ENCODE results near the gene ADPRH.
"Not testable (repeated sequence)": the region's sequence is repeated elsewhere in the genome, so short reads cannot be mapped to it uniquely, and the experiment has no call there.

The ADPRH gene

DNA sequence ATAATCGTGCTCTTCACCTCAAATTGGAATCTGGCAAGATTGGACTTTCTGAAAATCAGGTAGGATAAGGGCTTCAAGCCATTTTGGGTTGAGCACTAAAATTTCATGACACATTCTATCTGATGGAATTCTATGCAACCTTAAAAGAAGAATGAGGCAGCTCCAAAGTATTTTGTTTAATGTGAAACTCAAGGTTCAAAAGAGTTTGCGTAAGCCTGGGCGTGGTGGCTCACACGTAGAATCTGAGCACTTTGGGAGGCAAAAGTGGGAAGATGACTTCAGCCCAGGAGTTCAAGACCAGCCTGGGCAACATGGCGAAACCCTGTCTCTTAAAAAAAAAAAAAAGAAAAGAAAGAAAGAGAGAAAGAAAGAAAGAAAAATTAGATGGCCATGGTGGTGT lies 14.8 kb downstream of the ADPRH start:
- H3K27me3 ChIP-seq (ENCODE audit: insufficient read depth, low read length): peaks cover 4% of the 10 kb centered on the region
- H3K9me3 ChIP-seq (ENCODE audit: low read length): peaks cover under 1% of the 10 kb centered on the region
- H3K4me1 ChIP-seq (ENCODE audit: insufficient read depth, low read length): no peaks in the 10 kb centered on the region
- H3K4me3 ChIP-seq (ENCODE audit: low read length): no peak overlapping the region
- H3K36me3 ChIP-seq (ENCODE audit: insufficient read depth, low read length): no peaks in the 10 kb centered on the region
- H2AFZ ChIP-seq (ENCODE audit: low read depth, low read length): no peak overlapping the region

DNA sequence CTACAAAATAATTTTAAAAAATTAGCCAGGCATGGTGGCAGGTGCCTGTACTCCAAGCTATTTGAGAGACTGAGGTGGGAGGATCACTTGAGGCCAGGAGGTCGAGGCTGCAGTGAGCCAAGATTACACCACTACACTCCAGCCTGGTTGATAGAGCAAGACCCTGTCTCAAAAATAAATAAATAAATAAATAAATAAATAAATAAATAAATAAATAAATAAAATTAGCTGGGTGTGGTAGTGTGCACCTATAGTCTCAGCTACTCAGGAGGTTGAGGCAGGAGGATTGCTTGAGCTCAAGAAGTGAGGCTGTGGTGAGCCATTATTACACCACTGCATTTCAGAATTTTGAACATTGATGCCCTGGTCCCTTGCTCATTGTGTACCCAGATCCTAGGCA lies 15.6 kb downstream of the ADPRH start:
- not testable (repeated sequence) for H3K27me3 ChIP-seq (ENCODE audit: insufficient read depth, low read length); H3K36me3 ChIP-seq (ENCODE audit: insufficient read depth, low read length); H3K4me3 ChIP-seq (ENCODE audit: low read length); H2AFZ ChIP-seq (ENCODE audit: low read depth, low read length); H3K4me1 ChIP-seq (ENCODE audit: insufficient read depth, low read length); H3K9me3 ChIP-seq (ENCODE audit: low read length)

DNA sequence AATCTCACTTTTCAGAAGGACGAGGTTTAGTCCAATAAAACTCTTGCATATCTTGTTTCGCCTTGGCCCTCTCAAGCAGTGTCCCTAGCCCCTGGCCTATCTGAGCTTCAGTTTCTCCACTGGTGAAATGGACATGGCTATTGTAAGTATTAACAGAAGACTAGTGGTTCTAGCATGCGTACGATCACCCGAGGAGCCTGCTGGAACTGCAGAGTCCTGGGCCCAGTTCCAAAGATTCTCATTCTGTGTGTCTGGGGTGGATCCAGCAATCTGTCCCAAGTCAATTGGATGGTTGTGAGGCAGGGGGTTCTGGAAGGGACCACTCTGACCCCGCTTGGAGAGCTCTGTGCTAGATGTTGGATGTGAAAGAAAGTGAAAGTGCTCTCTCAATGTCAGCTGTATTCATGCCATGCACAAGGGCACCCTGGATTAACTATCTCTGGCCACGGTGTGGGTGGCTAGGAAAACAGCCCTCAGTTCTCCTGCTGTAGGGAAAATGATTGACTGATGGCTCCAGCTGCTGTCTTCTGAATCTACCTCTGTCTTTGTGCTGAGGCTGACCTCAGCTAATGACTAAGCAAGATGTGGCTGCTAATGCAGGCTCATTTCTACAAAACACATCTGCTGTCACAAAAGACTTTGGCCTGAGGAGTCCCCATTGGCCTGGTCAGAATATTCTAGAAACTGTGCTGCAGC lies 16.5 kb downstream of the ADPRH start:
- H3K4me1 ChIP-seq (ENCODE audit: insufficient read depth, low read length): no peaks in the 10 kb centered on the region
- no peak overlapping the region for H3K4me3 ChIP-seq (ENCODE audit: low read length)
- H2AFZ ChIP-seq (ENCODE audit: low read depth, low read length): no peak overlapping the region
- H3K9me3 ChIP-seq (ENCODE audit: low read length): no peaks in the 10 kb centered on the region
- peaks cover 7% of the 10 kb centered on the region for H3K27me3 ChIP-seq (ENCODE audit: insufficient read depth, low read length)
- H3K36me3 ChIP-seq (ENCODE audit: insufficient read depth, low read length): no peaks in the 10 kb centered on the region

DNA sequence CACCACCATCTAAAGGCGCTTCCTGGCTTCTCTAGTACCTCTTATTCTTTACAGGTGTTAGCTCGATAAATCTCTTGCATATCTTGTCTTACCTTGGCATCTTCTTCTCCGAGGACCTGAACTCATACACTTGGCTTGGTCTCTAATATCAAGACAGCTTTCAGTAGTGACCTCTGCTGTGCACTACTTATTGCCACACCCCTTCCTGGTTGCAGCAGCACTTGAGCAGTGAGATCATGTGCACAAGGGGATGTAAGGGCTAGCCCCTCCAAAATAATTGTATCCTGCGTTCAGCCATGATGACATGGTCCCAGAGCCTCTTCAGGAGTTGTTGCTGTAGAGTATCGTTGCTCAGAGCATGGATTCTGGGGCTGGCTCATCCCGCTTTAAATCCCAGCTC lies 17.1 kb downstream of the ADPRH start:
- no peaks in the 10 kb centered on the region for H3K9me3 ChIP-seq (ENCODE audit: low read length)
- peaks cover 7% of the 10 kb centered on the region for H3K27me3 ChIP-seq (ENCODE audit: insufficient read depth, low read length)
- no peaks in the 10 kb centered on the region for H3K4me1 ChIP-seq (ENCODE audit: insufficient read depth, low read length)
- no peak overlapping the region for H2AFZ ChIP-seq (ENCODE audit: low read depth, low read length)
- H3K36me3 ChIP-seq (ENCODE audit: insufficient read depth, low read length): no peaks in the 10 kb centered on the region
- no peak overlapping the region for H3K4me3 ChIP-seq (ENCODE audit: low read length)

DNA sequence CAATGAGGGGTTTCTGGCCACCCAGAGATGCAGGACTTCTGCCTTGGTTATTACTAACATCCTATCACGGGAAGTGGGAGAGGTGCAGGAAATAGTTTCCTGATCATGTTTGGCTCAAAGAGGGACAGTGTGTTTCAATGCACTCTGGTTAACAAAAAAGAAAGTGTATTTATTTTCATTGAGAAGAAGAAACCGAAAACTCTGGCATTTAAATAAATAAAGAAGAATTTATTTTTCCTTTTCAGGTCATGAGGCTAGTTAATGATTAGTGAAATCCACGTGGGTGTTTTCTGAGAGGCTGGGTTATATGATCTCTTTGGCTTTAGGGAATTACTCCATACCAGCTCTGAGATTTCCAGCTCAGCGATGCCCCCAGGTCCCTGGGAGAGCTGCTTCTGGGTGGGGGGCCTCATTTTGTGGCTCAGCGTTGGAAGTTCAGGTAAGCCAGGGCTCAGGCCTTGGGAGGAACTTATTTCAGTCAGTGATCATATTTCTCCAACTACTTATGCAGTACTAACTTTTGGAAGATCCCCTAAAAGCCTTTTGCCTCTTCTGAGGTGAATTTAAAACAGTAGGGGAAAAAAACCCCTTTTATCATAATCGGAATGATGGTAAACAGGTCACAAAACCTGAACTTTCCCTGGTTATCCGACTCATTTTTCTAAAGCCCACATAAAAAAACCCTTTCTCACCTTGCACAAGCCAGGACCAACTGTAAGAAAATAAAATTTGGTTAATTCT lies 18.4 kb downstream of the ADPRH start, which contains the start of gene PLA1A:
Gene PLA1A (plus strand): TSS at position 338 of the 741 bp plus-strand sequence. CDS start 29 bp downstream, at position 367.
- no peak within 1 kb of the TSS for H3K4me3 ChIP-seq (ENCODE audit: low read length)
- no peak within 1 kb of the TSS for H2AFZ ChIP-seq (ENCODE audit: low read depth, low read length)
- peaks cover 3% of the 10 kb centered on the region for H3K27me3 ChIP-seq (ENCODE audit: insufficient read depth, low read length)
- H3K4me1 ChIP-seq (ENCODE audit: insufficient read depth, low read length): no peaks in the 10 kb centered on the region
- no peaks in the 10 kb centered on the region for H3K36me3 ChIP-seq (ENCODE audit: insufficient read depth, low read length)
- no peaks in the 10 kb centered on the region for H3K9me3 ChIP-seq (ENCODE audit: low read length)

DNA sequence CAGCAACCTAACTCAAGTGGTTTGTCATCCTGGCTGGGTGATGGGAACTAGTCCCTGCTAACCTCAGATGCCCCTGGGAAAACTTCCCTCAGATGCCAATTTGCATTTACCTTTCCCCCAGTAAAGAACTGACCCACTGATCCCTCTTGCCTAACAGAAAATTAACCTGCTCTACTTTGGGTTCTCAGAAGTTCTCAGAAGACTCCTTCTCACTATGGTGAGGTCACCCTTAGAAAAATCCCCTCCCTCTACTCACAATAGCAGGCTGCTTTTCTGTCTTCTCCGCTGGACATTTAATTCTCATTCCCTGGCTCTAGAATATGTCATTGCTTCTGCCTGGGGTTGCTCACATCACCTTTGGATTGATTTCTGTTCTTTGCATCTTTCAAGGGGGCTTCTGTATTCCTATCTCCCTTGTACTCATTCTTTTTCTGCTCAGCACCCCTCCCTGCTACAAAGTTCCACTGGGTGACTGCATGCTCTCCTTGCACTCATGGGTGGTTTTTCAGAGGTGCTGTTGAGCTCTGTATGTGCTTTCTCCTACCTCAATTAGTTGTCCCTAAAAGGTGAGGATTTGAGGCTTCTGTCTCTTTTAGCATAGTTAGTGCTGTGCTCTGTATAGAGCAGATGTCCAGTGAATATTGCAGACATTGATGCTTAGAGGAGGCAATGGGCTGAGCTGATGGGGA lies 19.3 kb downstream of the ADPRH start:
- H3K4me1 ChIP-seq (ENCODE audit: insufficient read depth, low read length): no peaks in the 10 kb centered on the region
- no peaks in the 10 kb centered on the region for H3K9me3 ChIP-seq (ENCODE audit: low read length)
- peaks cover 3% of the 10 kb centered on the region for H3K27me3 ChIP-seq (ENCODE audit: insufficient read depth, low read length)
- H3K4me3 ChIP-seq (ENCODE audit: low read length): no peak overlapping the region
- H2AFZ ChIP-seq (ENCODE audit: low read depth, low read length): no peak overlapping the region
- no peaks in the 10 kb centered on the region for H3K36me3 ChIP-seq (ENCODE audit: insufficient read depth, low read length)

DNA sequence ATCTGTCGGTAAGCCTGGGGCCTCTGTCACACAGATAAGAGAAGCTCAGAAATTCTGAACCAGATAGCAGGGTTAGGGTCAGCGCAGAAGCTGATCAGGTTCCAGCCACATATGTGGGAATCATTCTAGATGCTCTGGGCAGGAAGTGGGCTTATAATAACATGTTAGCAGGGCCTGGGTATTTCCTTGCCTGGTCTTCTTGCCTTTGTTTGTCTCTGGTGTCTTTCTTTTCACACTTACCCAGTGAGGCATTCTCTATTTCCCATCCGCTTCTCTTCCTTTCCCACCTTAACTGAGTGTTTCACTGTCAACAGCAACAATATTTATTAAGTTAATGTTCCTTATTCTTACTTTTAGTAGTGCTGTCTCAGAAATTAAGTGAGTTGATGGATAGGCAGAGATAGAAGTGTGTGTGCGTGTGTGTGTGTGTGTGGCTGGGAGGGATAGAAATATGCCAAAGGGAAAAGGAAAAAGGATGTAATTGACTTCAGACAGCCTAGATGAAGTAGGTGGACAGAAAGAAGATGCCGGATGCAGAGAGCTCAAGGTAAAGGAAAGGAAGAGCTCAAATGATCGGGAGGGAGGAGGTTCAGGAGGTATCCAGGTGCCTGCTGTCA lies 20.4 kb downstream of the ADPRH start:
- H2AFZ ChIP-seq (ENCODE audit: low read depth, low read length): no peak overlapping the region
- no peaks in the 10 kb centered on the region for H3K9me3 ChIP-seq (ENCODE audit: low read length)

DNA sequence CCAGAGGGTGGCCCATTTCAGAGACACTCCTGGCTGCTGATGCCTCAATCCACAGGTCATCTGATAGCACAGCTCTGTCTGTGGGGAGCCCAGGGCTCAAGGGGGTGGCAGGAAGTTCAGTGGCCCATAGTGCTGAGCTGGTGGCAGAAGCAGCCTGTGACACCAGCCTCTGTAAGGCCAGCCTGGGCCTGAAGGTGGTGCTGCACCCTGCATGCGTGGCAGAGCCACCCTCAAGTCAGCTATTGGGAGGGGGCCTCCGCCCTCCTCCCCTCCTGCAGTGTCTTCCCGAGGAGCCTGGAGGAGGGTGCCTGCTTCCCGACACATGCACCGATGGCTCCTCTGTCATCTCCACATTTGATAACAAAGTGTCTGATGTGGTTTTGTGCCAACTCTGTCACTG lies 21.4 kb downstream of the ADPRH start:
- H2AFZ ChIP-seq (ENCODE audit: low read depth, low read length): no peak overlapping the region
- H3K9me3 ChIP-seq (ENCODE audit: low read length): no peaks in the 10 kb centered on the region
- no peaks in the 10 kb centered on the region for H3K36me3 ChIP-seq (ENCODE audit: insufficient read depth, low read length)
- H3K4me1 ChIP-seq (ENCODE audit: insufficient read depth, low read length): no peaks in the 10 kb centered on the region
- no peak overlapping the region for H3K4me3 ChIP-seq (ENCODE audit: low read length)
- peaks cover 7% of the 10 kb centered on the region for H3K27me3 ChIP-seq (ENCODE audit: insufficient read depth, low read length)

More for the DNA sequence above, 20.4 kb downstream of the ADPRH start:
- no peaks in the 10 kb centered on the region for H3K4me1 ChIP-seq (ENCODE audit: insufficient read depth, low read length)
- no peaks in the 10 kb centered on the region for H3K36me3 ChIP-seq (ENCODE audit: insufficient read depth, low read length)
- peaks cover 3% of the 10 kb centered on the region for H3K27me3 ChIP-seq (ENCODE audit: insufficient read depth, low read length)
- no peak overlapping the region for H3K4me3 ChIP-seq (ENCODE audit: low read length)

DNA sequence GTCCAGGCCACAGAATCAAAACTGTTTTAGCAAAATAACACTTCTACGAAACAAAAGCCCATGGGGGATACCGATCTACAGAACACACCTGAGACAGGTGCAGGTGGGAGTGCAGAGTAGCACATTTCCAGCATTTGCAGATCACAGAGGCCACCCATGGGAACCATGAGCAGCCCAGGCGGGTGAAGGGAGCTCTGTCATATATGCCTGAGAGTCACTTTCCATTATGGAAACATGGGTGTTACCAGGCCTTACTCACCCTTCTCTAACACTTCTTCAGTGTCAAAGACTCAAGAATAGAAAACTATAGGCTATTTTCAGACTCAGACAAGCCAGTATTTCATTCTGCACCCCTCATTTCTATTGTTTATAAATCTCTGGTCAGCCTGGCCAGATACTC lies 21.9 kb downstream of the ADPRH start:
- H3K4me1 ChIP-seq (ENCODE audit: insufficient read depth, low read length): no peaks in the 10 kb centered on the region
- no peaks in the 10 kb centered on the region for H3K36me3 ChIP-seq (ENCODE audit: insufficient read depth, low read length)
- no peaks in the 10 kb centered on the region for H3K9me3 ChIP-seq (ENCODE audit: low read length)
- peaks cover 7% of the 10 kb centered on the region for H3K27me3 ChIP-seq (ENCODE audit: insufficient read depth, low read length)
- H2AFZ ChIP-seq (ENCODE audit: low read depth, low read length): no peak overlapping the region
- no peak overlapping the region for H3K4me3 ChIP-seq (ENCODE audit: low read length)

DNA sequence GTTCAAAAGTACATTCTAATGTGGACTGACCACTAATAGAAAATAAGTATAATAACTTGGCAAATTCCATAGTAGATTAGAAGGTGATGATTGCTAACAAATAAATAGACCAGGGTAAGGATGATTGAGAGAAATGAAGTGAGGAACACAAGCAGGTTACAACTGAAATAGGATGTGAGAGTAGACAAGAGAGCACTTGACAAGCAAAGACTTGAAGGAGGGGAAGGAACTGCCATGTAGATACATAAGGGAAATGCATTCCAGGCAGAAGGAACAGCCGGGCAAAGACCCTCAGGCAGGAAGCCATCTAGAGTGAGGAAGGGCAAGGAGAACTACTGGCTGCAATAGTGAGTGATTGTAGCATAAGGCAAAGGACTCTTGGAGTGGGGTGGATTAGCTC lies 23.4 kb downstream of the ADPRH start:
- Histone ChIP-seq H3K27me3 (ENCODE audit: insufficient read depth, low read length) (peaks cover 7% of the 10 kb centered on the region), H3K36me3 (ENCODE audit: insufficient read depth, low read length) (no peaks in the 10 kb centered on the region), H3K4me1 (ENCODE audit: insufficient read depth, low read length) (no peaks in the 10 kb centered on the region)

DNA sequence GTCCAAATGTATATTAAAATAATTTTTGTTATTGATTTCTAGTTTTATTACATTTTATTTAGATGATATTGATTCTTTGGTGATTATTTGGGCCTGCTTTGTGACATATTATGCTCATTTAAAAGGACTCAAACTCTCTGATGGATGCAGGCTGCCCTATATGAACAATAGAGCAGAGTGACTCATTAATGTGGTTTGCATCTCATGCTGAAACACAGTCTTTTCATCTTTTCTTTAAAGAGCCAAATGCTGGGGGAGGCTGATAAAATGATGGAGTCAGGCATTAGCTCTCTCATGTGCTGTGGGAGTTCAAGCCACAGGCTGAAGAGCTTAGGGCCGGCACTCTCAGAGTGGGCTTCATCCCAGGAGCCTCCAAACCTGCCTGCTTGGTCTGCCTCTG lies 25.6 kb downstream of the ADPRH start:
- Histone ChIP-seq H3K4me3 (ENCODE audit: low read length) (no peak overlapping the region), H3K4me1 (ENCODE audit: insufficient read depth, low read length) (no peaks in the 10 kb centered on the region), H3K36me3 (ENCODE audit: insufficient read depth, low read length) (no peaks in the 10 kb centered on the region), H3K27me3 (ENCODE audit: insufficient read depth, low read length) (peaks cover 3% of the 10 kb centered on the region), H3K9me3 (ENCODE audit: low read length) (no peaks in the 10 kb centered on the region), H2AFZ (ENCODE audit: low read depth, low read length) (no peak overlapping the region)

More for the DNA sequence above, 23.4 kb downstream of the ADPRH start:
- H3K9me3 ChIP-seq (ENCODE audit: low read length): no peaks in the 10 kb centered on the region
- no peak overlapping the region for H3K4me3 ChIP-seq (ENCODE audit: low read length)
- H2AFZ ChIP-seq (ENCODE audit: low read depth, low read length): no peak overlapping the region

DNA sequence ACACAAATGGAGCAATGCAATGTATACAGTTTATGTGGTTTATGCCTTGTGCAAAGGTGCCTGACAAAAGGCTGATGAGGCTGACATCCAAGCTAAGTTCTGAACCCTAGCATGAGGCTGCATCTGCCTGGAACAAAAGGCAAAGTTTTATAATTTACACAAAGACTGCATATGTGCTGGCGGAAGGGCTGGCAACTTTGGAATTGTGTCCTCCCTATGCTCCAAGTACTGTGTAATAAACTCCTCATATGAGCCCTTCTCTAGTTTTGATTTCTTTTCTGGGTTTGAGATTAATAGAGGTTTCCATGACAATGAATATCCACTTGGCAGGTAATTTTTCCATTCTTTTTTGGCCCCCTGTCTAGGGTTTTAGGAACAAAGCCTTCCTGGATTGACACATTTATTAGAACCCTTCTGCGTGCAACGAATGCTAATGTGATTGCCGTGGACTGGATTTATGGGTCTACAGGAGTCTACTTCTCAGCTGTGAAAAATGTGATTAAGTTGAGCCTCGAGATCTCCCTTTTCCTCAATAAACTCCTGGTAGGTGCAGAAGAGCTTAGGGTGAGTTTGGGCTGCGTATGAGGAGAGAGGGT lies 29.2 kb downstream of the ADPRH start:
- Histone ChIP-seq H3K27me3 (ENCODE audit: insufficient read depth, low read length) (peaks cover 3% of the 10 kb centered on the region), H2AFZ (ENCODE audit: low read depth, low read length) (no peak overlapping the region), H3K36me3 (ENCODE audit: insufficient read depth, low read length) (no peaks in the 10 kb centered on the region), H3K4me1 (ENCODE audit: insufficient read depth, low read length) (no peaks in the 10 kb centered on the region), H3K4me3 (ENCODE audit: low read length) (no peak overlapping the region), H3K9me3 (ENCODE audit: low read length) (no peaks in the 10 kb centered on the region)
